Activated CD8-positive, alpha-beta T cell treated with anti-CD3 and anti-CD28 coated beads for 36 hours (primary cell): ENCODE results near the gene PFDN5. TPM values are rescaled to one million over a fixed set of nuclear protein-coding genes. Genes with fewer than 3 reads are reported as not detected.

Experiments
- ATAC-seq: fragments of 200-7000 bp; cut with Tn5 transposase; one replicate; pipeline ENCODE4 v1.10.0; 2021; ENCODE audit warnings: mild to moderate bottlenecking, moderate library complexity
- CTCF ChIA-PET: fragments of 350-600 bp; sonication (Branson Sonifier 250); formaldehyde crosslinking; loops from one replicate; lab custom pipeline; 2021; ENCODE audit warnings: antibody characterized with exemption; lab: Charles Lee
- POLR2A ChIA-PET: fragments of 350-600 bp; sonication (Branson Sonifier 250); formaldehyde crosslinking; loops from one replicate; lab custom pipeline; 2021; ENCODE audit warnings: antibody characterized with exemption; lab: Charles Lee
- DNase-seq: peaks from one replicate; pipeline ENCODE4 v3.0.0-alpha.2; 2020
- H3K27ac Mint-ChIP-seq: one replicate; pipeline ENCODE4 v1.8.0; 2021; ENCODE audit warnings: mild to moderate bottlenecking, mixed read lengths
- H3K27me3 Mint-ChIP-seq: one replicate; pipeline ENCODE4 v1.8.0; 2021; ENCODE audit warnings: mixed read lengths
- H3K36me3 Mint-ChIP-seq: one replicate; pipeline ENCODE4 v1.8.0; 2021; ENCODE audit warnings: low read depth, mixed read lengths
- H3K4me1 Mint-ChIP-seq: one replicate; pipeline ENCODE4 v1.8.0; 2021; ENCODE audit warnings: low read depth, mixed read lengths
- H3K4me3 Mint-ChIP-seq: one replicate; pipeline ENCODE4 v1.8.0; 2021; ENCODE audit warnings: mild to moderate bottlenecking, moderate library complexity, mixed read lengths
- H3K9me3 Mint-ChIP-seq: one replicate; pipeline ENCODE4 v1.8.0; 2021; ENCODE audit warnings: mixed read lengths
- CTCF ChIP-seq: fragments of 200-600 bp; IDR thresholded peaks from one replicate; pipeline ENCODE4 v1.8.0; 2022; ENCODE audit warnings: antibody characterized with exemption, mild to moderate bottlenecking
- intact Hi-C: fragments of 100-400 bp; cut with micrococcal nuclease; formaldehyde crosslinking; loops from one replicate; pipeline ENCODE4 v1.10.0; 2022
- total RNA-seq, 2 experiments: library from RNA; stranded (reverse); gene quantifications; one replicate each; pipeline ENCODE4 v1.2.3, GENCODE V29; 2021

Gene PFDN5
- total RNA-seq, 2 experiments from 2014 or later: 322 to 373 TPM

DNA sequence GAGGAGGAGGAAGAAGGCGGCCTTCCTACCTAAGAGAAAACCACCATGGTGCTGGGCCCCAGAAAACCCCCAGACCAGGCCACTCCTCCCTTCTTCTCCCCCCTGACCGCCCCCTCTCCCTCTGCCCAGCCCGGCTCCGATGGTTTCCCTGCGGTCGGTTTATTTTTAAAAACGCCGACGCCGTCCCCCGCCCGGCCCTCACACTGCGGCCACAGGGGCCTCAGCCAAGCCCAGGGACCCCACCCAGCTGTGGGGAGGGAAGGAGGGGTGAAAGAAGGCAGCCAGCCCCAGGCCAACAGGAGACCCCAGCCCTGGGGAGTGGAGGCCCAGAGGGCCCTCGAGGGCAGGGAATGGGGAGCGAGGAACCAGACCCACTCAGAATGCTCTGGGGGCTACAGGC lies 37.4 kb downstream of the PFDN5 start:
- no peaks in the 10 kb centered on the region for H3K36me3 Mint-ChIP-seq
- H3K9me3 Mint-ChIP-seq: no peaks in the 10 kb centered on the region
- DNase-seq (no peak), ATAC-seq (no peak)
- peaks cover 1% of the 10 kb centered on the region for H3K4me1 Mint-ChIP-seq
- peaks cover 31% of the 10 kb centered on the region for H3K27me3 Mint-ChIP-seq
- ChIA-PET POLR2A (interaction anchor here (1.7 kb wide), 1 partner anchor 114 kb away, joined by 3 read pairs; no protein-coding TSS in a partner anchor), CTCF (interaction anchor here (1.4 to 13.9 kb wide), 5 partner anchors 11 to 88 kb away, joined by 3 to 293 read pairs (median 16); partner anchors contain the start of gene AAAS)
- H3K27ac Mint-ChIP-seq: no peak overlapping the region
- no peak for TF ChIP-seq CTCF
- H3K4me3 Mint-ChIP-seq: no peak overlapping the region
- intact Hi-C loops: no loop called here

DNA sequence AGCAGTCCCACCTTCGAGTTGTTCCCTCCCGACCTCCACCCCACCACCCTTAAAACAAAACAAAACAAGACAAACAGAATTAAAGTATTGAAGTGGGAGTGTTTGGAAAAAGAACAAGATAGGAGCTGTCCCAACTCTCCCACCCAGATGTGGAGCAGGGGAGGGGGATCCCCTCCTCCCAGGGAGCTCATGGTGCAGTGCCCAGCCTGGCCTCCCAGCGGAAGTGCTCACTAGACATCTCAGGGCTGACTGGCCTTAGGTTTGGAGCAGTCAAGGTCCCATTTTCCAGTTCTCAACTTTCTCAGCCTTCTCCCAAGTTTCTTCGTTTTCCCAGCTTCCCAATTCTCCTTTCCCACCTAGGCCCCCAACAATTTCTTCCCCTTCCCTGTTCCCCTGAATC lies 37.9 kb downstream of the PFDN5 start:
- Mint-ChIP-seq H3K36me3 (no peaks in the 10 kb centered on the region), H3K27ac (no peak overlapping the region), H3K4me1 (peaks cover 5% of the 10 kb centered on the region), H3K27me3 (peaks cover 35% of the 10 kb centered on the region), H3K9me3 (no peaks in the 10 kb centered on the region), H3K4me3 (no peak overlapping the region)
- DNase-seq (no peak), ATAC-seq (no peak)
- intact Hi-C loops: no loop called here
- ChIA-PET CTCF (interaction anchor here (1.0 to 4.2 kb wide), 5 partner anchors 10 to 88 kb away, joined by 3 to 25 read pairs (median 4); no protein-coding TSS in a partner anchor), POLR2A (interaction anchor here (1.7 kb wide), 1 partner anchor 114 kb away, joined by 3 read pairs; no protein-coding TSS in a partner anchor)
- TF ChIP-seq CTCF: no peak

DNA sequence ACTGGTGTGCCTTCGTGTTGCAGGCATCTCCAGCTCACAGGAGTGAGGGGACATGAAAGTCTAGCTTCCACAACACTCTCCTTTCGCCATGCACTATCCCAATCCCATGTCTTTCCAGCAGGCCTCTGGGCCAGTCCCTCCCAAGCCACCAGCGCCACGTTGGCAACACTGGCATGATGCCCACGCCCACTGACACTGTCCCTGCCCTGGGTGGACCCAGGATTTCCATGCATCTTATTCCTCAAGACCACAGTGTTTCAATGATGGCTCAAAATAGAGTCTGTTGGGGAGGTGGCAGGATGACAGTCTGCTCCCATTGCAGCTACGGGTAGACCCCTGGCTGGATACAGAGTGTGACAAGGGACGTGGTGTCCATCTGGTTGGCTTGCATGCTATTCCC lies 38.5 kb downstream of the PFDN5 start:
- H3K4me1 Mint-ChIP-seq: peaks cover 5% of the 10 kb centered on the region
- peaks cover 37% of the 10 kb centered on the region for H3K27me3 Mint-ChIP-seq
- intact Hi-C loops: no loop called here
- TF ChIP-seq CTCF: no peak
- H3K9me3 Mint-ChIP-seq: no peaks in the 10 kb centered on the region
- ATAC-seq (no peak), DNase-seq (no peak)
- ChIA-PET POLR2A (interaction anchor here (1.2 to 1.7 kb wide), 2 partner anchors 50 to 115 kb away, joined by 3 read pairs; no protein-coding TSS in a partner anchor), CTCF (interaction anchor here (1.0 to 4.2 kb wide), 5 partner anchors 10 to 87 kb away, joined by 3 to 25 read pairs (median 4); no protein-coding TSS in a partner anchor)
- H3K4me3 Mint-ChIP-seq: no peak overlapping the region
- H3K27ac Mint-ChIP-seq: no peak overlapping the region
- H3K36me3 Mint-ChIP-seq: no peaks in the 10 kb centered on the region

GRCh38 chr12:53334822-53335221 lies 39.5 kb downstream of the PFDN5 start:
- no peaks in the 10 kb centered on the region for H3K36me3 Mint-ChIP-seq
- intact Hi-C loops: no loop called here
- TF ChIP-seq CTCF: no peak
- H3K27ac Mint-ChIP-seq: no peak overlapping the region
- no peak overlapping the region for H3K4me3 Mint-ChIP-seq
- ChIA-PET CTCF (interaction anchor here (1.1 to 4.2 kb wide), 5 partner anchors 10 to 18 kb away, joined by 4 to 25 read pairs (median 5); no protein-coding TSS in a partner anchor), POLR2A (interaction anchor here (1.1 to 2.0 kb wide), 4 partner anchors 10 to 61 kb away, joined by 3 to 8 read pairs (median 4); no protein-coding TSS in a partner anchor)
- no peaks in the 10 kb centered on the region for H3K9me3 Mint-ChIP-seq
- peaks cover 38% of the 10 kb centered on the region for H3K27me3 Mint-ChIP-seq
- DNase-seq (no peak), ATAC-seq (no peak)
- peaks cover 5% of the 10 kb centered on the region for H3K4me1 Mint-ChIP-seq

GRCh38 chr12:53336181-53336681 lies 40.9 kb downstream of the PFDN5 start, which contains the start of gene SP7:
Gene SP7, minus strand, starts transcription at chr12:53336354. Its CDS starts 708 bp downstream, at chr12:53335646.
- peaks cover 13% of the 10 kb centered on the region for H3K4me1 Mint-ChIP-seq
- TF ChIP-seq CTCF: no peak
- no peaks in the 10 kb centered on the region for H3K9me3 Mint-ChIP-seq
- no peak within 1 kb of the TSS for H3K4me3 Mint-ChIP-seq
- no peak within 1 kb of the TSS for H3K27ac Mint-ChIP-seq
- ATAC-seq (peak; percentile 23), DNase-seq (no peak)
- H3K36me3 Mint-ChIP-seq: no peaks in the 10 kb centered on the region
- intact Hi-C loops: no loop called here
- POLR2A ChIA-PET: interaction anchor here (0.6 to 2.0 kb wide), 4 partner anchors 9 to 43 kb away, joined by 3 to 8 read pairs (median 4); partner anchors contain the start of gene SP1
- peaks cover 42% of the 10 kb centered on the region for H3K27me3 Mint-ChIP-seq
- CTCF ChIA-PET: interaction anchor here (1.1 to 4.2 kb wide), 5 partner anchors 8 to 17 kb away, joined by 3 to 25 read pairs (median 6); no protein-coding TSS in a partner anchor
